Mesenchymal stem cell (in vitro differentiated cells and primary cell): Measurements from ENCODE around the gene SETD2.

Experiments used
- DNase-seq: peaks from one replicate; pipeline ENCODE4 v3.0.0-alpha.2; 2013
- H2AFZ ChIP-seq: one replicate; pipeline ENCODE4 v1.6.1; 2013; ENCODE audit warnings: low read depth, mild to moderate bottlenecking, control low read depth, inconsistent platforms, low read length, moderate library complexity
- H2AK5ac ChIP-seq: 2 replicates; pipeline ENCODE4 v1.6.1; 2013; ENCODE audit warnings: low read length, moderate library complexity, mild to moderate bottlenecking, inconsistent platforms; ENCODE audit not compliant: severe bottlenecking
- H2BK120ac ChIP-seq: one replicate; pipeline ENCODE4 v1.6.1; 2013; ENCODE audit warnings: low read depth, mild to moderate bottlenecking, inconsistent platforms, low read length, moderate library complexity
- H2BK12ac ChIP-seq, 2 experiments: one replicate each; pipeline ENCODE4 v1.6.1; 2013; ENCODE audit warnings: inconsistent platforms in 2 of 2, low read length in 2 of 2, mild to moderate bottlenecking in 2 of 2, moderate library complexity in 2 of 2, control low read depth in 1 of 2
- H2BK15ac ChIP-seq: one replicate; pipeline ENCODE4 v1.6.1; 2013; ENCODE audit warnings: mild to moderate bottlenecking, low read depth, inconsistent platforms; ENCODE audit not compliant: poor library complexity, severe bottlenecking
- H2BK5ac ChIP-seq: 2 replicates; pipeline ENCODE4 v1.6.1; 2013; ENCODE audit warnings: low read depth, mild to moderate bottlenecking, low read length, control low read depth, inconsistent platforms; ENCODE audit not compliant: poor library complexity, severe bottlenecking
- H3K14ac ChIP-seq, 2 experiments: one replicate each; pipeline ENCODE4 v1.6.1; 2013; ENCODE audit warnings: inconsistent platforms in 2 of 2, low read length in 2 of 2, control low read depth in 1 of 2, mild to moderate bottlenecking in 1 of 2, moderate library complexity in 1 of 2
- H3K18ac ChIP-seq, 2 experiments: one replicate each; pipeline ENCODE4 v1.6.1; 2013; ENCODE audit warnings: inconsistent platforms in 2 of 2, low read length in 2 of 2, control low read depth in 1 of 2, low read depth in 1 of 2, mild to moderate bottlenecking in 1 of 2
- H3K23ac ChIP-seq, 2 experiments: one replicate each; pipeline ENCODE4 v1.6.1; 2013; ENCODE audit warnings: inconsistent platforms in 2 of 2, low read length in 2 of 2, mild to moderate bottlenecking in 2 of 2, moderate library complexity in 2 of 2, control low read depth in 1 of 2
- H3K27ac ChIP-seq: 2 replicates; pipeline ENCODE4 v1.5.1; 2013; ENCODE audit warnings: mild to moderate bottlenecking, moderate library complexity, low read length, control low read depth, inconsistent platforms; ENCODE audit not compliant: poor library complexity, severe bottlenecking
- H3K27me3 ChIP-seq, 2 experiments: 2 replicates each; pipeline versions ENCODE4 v1.6.1 to v1.7.0; 2013; ENCODE audit warnings: low read length in 2 of 2, mild to moderate bottlenecking in 2 of 2, moderate library complexity in 2 of 2, control low read depth in 1 of 2, inconsistent platforms in 1 of 2; ENCODE audit not compliant: control insufficient read depth in 1 of 2, insufficient read depth in 1 of 2
- H3K36me3 ChIP-seq, 2 experiments: 2 replicates each; pipeline versions ENCODE4 v1.6.1 to v1.7.0; 2013; ENCODE audit warnings: low read length in 2 of 2, control low read depth in 1 of 2, inconsistent platforms in 1 of 2, low read depth in 1 of 2, mild to moderate bottlenecking in 1 of 2; ENCODE audit not compliant: insufficient read depth in 2 of 2, control insufficient read depth in 1 of 2
- H3K4ac ChIP-seq, 2 experiments: one replicate each; pipeline ENCODE4 v1.6.1; 2013; ENCODE audit warnings: inconsistent platforms in 2 of 2, low read length in 2 of 2, mild to moderate bottlenecking in 2 of 2, moderate library complexity in 2 of 2, control low read depth in 1 of 2, low read depth in 1 of 2
- H3K4me1 ChIP-seq: 2 replicates; pipeline ENCODE4 v1.6.1; 2013; ENCODE audit warnings: low read depth, low read length, control low read depth; ENCODE audit not compliant: control insufficient read depth, insufficient read depth
- H3K4me2 ChIP-seq: 2 replicates; pipeline ENCODE4 v1.6.1; 2013; ENCODE audit warnings: low read length, mild to moderate bottlenecking, inconsistent platforms; ENCODE audit not compliant: poor library complexity, severe bottlenecking
- H3K4me3 ChIP-seq, 2 experiments: 2 replicates each; pipeline versions ENCODE4 v1.5.1 to v1.7.0; 2013; ENCODE audit warnings: low read length in 2 of 2, mild to moderate bottlenecking in 2 of 2, control low read depth in 1 of 2, low read depth in 1 of 2; ENCODE audit not compliant: insufficient read depth in 1 of 2
- H3K79me1 ChIP-seq: replicated peaks from 2 replicates; pipeline ENCODE4 v1.6.1; 2013; ENCODE audit warnings: mild to moderate bottlenecking, control low read depth, low read length, inconsistent platforms; ENCODE audit not compliant: poor library complexity, severe bottlenecking
- H3K9ac ChIP-seq: 2 replicates; pipeline ENCODE4 v1.7.0; 2013; ENCODE audit warnings: mild to moderate bottlenecking, low read length, moderate library complexity
- H3K9me3 ChIP-seq: 2 replicates; pipeline ENCODE4 v1.7.0; 2013; ENCODE audit warnings: mild to moderate bottlenecking, low read length; ENCODE audit not compliant: control insufficient read depth
- H4K8ac ChIP-seq: one replicate; pipeline ENCODE4 v1.6.1; 2013; ENCODE audit warnings: inconsistent platforms, mild to moderate bottlenecking, low read length, moderate library complexity
- H4K91ac ChIP-seq: one replicate; pipeline ENCODE4 v1.6.1; 2013; ENCODE audit warnings: mild to moderate bottlenecking, low read length, inconsistent platforms
- WGBS: methylation state at CpG from one replicate; pipeline ENCODE4 v1.1.7; 2013; ENCODE audit warnings: mixed read lengths; 5-methylcytosine and 5-hydroxymethylcytosine counted together

Gene SETD2

GRCh38 chr3:47000922-47001730, 162.8 kb downstream of the SETD2 start:
- Histone ChIP-seq H2BK15ac (no peak overlapping the region), H4K8ac (no peak overlapping the region), H2BK120ac (no peak overlapping the region), H2AK5ac (no peak overlapping the region), H3K23ac (no peak overlapping the region), H3K27ac (no peak overlapping the region), H2BK12ac (no peak overlapping the region), H3K4ac (no peak overlapping the region), H3K4me1 (peaks cover 15% of the 10 kb centered on the region), H3K9me3 (no peaks in the 10 kb centered on the region), H3K36me3 (peaks cover 0 to 54% of the 10 kb centered on the region in 2 experiments), H3K9ac (no peak overlapping the region), H2AFZ (no peak overlapping the region), H3K27me3 (no peaks in the 10 kb centered on the region), H3K14ac (no peak overlapping the region), H2BK5ac (no peak overlapping the region), H4K91ac (no peak overlapping the region), H3K18ac (no peak overlapping the region), H3K4me2 (no peak overlapping the region), H3K79me1 (no peaks in the 10 kb centered on the region), H3K4me3 (no peak overlapping the region)
- DNase-seq: no peak
- 97% methylated on average over 25 of the region's 25 CpGs for WGBS

- Histone ChIP-seq H2AFZ (no peak overlapping the region), H3K79me1 (no peaks in the 10 kb centered on the region), H3K4me2 (no peak overlapping the region), H3K4me1 (peaks cover 15% of the 10 kb centered on the region), H3K27ac (no peak overlapping the region), H2AK5ac (no peak overlapping the region), H3K36me3 (peaks cover 0 to 50% of the 10 kb centered on the region in 2 experiments), H2BK120ac (no peak overlapping the region), H3K23ac (no peak overlapping the region), H3K14ac (no peak overlapping the region), H3K18ac (no peak overlapping the region), H3K4ac (no peak overlapping the region), H4K91ac (peak overlapping the region; percentile 30), H3K9me3 (no peaks in the 10 kb centered on the region), H2BK12ac (no peak overlapping the region), H3K27me3 (no peaks in the 10 kb centered on the region), H2BK15ac (no peak overlapping the region), H3K4me3 (peak overlapping the region in 1 of 2 experiments; percentile 23), H4K8ac (no peak overlapping the region), H3K9ac (no peak overlapping the region), H2BK5ac (no peak overlapping the region)
- 95% methylated on average over 10 of the region's 10 CpGs for WGBS
- peak; percentile 46 for DNase-seq
Measured at GRCh38 chr3:47000198-47000815, 163.6 kb downstream of the SETD2 start.

GRCh38 chr3:46999516-47000197, 164.3 kb downstream of the SETD2 start:
- H4K91ac ChIP-seq: peak overlapping the region; percentile 30
- no peak for DNase-seq
- no peaks in the 10 kb centered on the region for H3K9me3 ChIP-seq
- H2AK5ac ChIP-seq: no peak overlapping the region
- H3K4me3 ChIP-seq: peak overlapping the region in 1 of 2 experiments; percentile 23
- H3K27ac ChIP-seq: no peak overlapping the region
- 91% methylated on average over 14 of the region's 14 CpGs for WGBS
- H3K36me3 ChIP-seq: peaks cover 0 to 50% of the 10 kb centered on the region in 2 experiments
- H3K27me3 ChIP-seq: no peaks in the 10 kb centered on the region
- no peak overlapping the region for H2AFZ ChIP-seq
- no peak overlapping the region for H3K4ac ChIP-seq
- H2BK12ac ChIP-seq: no peak overlapping the region
- no peak overlapping the region for H2BK120ac ChIP-seq
- peaks cover 15% of the 10 kb centered on the region for H3K4me1 ChIP-seq
- no peak overlapping the region for H3K14ac ChIP-seq
- no peak overlapping the region for H2BK5ac ChIP-seq
- H3K79me1 ChIP-seq: no peaks in the 10 kb centered on the region
- no peak overlapping the region for H3K9ac ChIP-seq
- H4K8ac ChIP-seq: no peak overlapping the region
- no peak overlapping the region for H3K18ac ChIP-seq
- no peak overlapping the region for H3K23ac ChIP-seq
- no peak overlapping the region for H3K4me2 ChIP-seq
- no peak overlapping the region for H2BK15ac ChIP-seq
